Activated CD4-positive, alpha-beta T cell treated with anti-CD3 and anti-CD28 coated beads, Interleukin-2, Interleukin-6, amounts not matched to agents 100 ng/mL and 50 ng/mL, durations not matched to agents 16 hours and 8 hours (primary cell): ENCODE results near the gene MYEOV.

Source experiments
- DNase-seq: peaks from one replicate; pipeline ENCODE4 v3.0.0-alpha.2; 2020

Gene MYEOV

DNA sequence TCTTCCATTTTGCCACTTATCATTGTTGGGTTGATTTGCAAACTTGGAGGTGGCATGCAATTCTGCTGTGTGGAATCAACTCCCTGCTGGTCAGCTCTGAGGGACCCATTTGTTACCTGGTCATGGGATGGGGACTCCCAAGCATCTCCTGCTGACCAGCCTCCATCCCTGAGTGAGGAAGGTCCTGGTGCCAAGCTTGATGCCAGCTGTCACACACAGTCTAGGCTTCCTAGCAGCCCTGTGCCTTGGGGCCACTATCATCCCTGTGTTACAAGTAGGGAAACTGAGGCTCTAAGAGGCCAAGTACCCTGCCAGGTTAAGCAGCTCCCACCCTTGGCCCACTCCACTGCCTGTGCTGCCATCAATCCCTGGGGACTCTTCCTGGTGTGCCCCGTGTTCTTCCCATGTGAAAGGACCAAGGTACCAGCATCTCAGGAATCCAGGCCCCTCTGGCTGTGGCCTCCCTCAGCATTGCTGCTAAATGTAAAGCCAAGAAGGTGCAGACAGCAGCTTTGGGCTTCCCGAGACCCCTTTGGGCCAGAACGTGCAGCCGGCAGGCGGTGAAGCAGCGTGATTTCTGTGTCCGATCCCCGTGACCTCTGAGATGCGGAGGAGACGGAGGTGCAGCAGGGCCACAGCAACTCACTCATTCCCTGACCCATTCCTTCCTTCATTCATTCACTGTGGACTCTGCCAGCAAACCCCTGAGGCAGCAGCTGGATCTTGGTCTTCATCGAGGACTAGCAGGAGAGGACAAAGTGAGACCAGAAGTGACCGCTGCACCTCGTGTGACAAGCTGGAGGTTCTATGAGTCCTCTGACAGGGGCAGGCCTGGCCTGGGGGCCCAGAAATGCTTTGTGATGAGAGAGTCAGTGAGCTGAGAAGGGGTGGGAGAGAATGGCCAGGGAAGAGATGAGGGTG lies 49.7 kb downstream of the MYEOV start:
- no peak for DNase-seq

GRCh38 chr11:69344570-69345145 lies 50.7 kb downstream of the MYEOV start:
- no peak for DNase-seq
